SJCRH30 (cell line): ENCODE measurements around the gene RBP2. TPM values are rescaled to one million over a fixed set of nuclear protein-coding genes. Genes with fewer than 3 reads are reported as not detected.
A peak's percentile ranks its signal among the peaks of the same experiment; 100 is the strongest.

ENCODE experiments used
- DNase-seq, 2 experiments: peaks; one replicate each; pipeline ENCODE4 v3.0.0-alpha.2; 2015 to 2020
- H3K27ac ChIP-seq: fragments of 250-450 bp; sonication (Bioruptor Pico); 2 replicates; pipeline ENCODE4 v1.5.1; 2020; ENCODE audit warnings: mild to moderate bottlenecking, moderate library complexity
- H3K27me3 ChIP-seq: fragments of 250-450 bp; sonication (Bioruptor Pico); 2 replicates; pipeline ENCODE4 v1.5.1; 2020; ENCODE audit warnings: mild to moderate bottlenecking, moderate library complexity
- H3K36me3 ChIP-seq: fragments of 250-450 bp; sonication (Bioruptor Pico); 2 replicates; pipeline ENCODE4 v1.5.1; 2020; ENCODE audit warnings: mild to moderate bottlenecking, moderate library complexity
- H3K4me1 ChIP-seq: fragments of 250-450 bp; sonication (Bioruptor Pico); 2 replicates; pipeline ENCODE4 v1.5.1; 2020; ENCODE audit warnings: mild to moderate bottlenecking, moderate library complexity
- H3K4me3 ChIP-seq: fragments of 250-450 bp; sonication (Bioruptor Pico); 2 replicates; pipeline ENCODE4 v1.5.1; 2020; ENCODE audit warnings: mild to moderate bottlenecking, moderate library complexity
- H3K9me3 ChIP-seq: fragments of 250-450 bp; sonication (Bioruptor Pico); replicated peaks from 2 replicates; pipeline ENCODE4 v1.5.1; 2020; ENCODE audit warnings: mild to moderate bottlenecking, moderate library complexity
- total RNA-seq: library from RNA; depleted of rRNA; stranded (reverse); fragments of >200 nt; shearing (Covaris generic); gene quantifications from 2 replicates; pipeline ENCODE4 v1.2.3, GENCODE V29; 2014

The RBP2 gene
- total RNA-seq, 1 experiment from 2014 or later: not detected

DNA sequence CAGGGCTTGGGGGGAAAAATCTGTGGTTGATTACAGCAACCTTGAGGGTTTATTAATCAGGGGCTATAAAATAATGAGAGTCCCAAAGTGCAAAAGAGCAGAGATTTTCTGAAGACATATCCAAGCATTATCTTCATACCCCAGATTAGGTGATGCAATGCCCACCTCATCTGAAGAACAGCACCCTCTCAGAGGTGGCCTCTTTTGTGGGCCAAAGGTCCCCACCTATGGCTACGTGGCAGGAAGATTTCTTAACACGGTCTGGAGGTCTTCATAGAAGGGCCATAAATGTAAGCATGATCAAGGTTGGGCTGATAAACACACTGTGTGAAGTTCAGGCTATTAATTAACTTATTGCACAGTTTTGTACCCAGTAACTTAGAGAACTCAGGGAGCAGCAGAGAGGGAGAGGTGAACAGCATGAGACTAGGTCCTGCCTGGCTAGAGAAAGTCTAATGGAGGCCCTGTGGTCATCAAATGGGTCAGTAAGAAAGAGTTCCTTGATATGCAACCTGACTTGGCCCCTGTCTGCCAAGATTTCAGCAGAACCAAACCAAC is 29.6 kb upstream of the RBP2 start:
- H3K9me3 ChIP-seq: no peaks in the 10 kb centered on the region
- no peak overlapping the region for H3K27ac ChIP-seq
- H3K36me3 ChIP-seq: no peaks in the 10 kb centered on the region
- DNase-seq: no peak
- H3K27me3 ChIP-seq: no peaks in the 10 kb centered on the region
- 0 out of 2 replicates have a peak, but pooled peaks cover 3% of the 10 kb centered on the region for H3K4me1 ChIP-seq
- H3K4me3 ChIP-seq: no peak overlapping the region

DNA sequence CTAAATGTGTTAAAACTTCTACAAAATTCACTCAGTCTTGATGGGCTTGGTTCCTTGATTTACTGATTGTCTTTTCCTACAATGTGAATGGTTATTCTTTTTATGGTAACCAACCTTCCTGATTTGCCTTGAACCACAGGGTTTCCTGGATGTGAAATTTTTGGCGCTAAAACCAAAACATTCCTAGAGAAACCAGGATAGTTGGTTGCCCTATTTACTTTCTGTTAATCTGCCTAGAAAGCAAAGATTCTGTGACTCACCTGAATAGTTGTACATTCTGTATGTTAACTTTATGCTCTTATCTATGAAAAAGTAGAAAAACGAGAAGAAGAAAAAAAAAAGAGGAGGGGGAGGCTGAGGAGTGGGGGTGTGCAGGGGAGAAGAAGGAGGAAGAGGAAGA is 23.2 kb upstream of the RBP2 start:
- no peaks in the 10 kb centered on the region for H3K36me3 ChIP-seq
- H3K4me3 ChIP-seq: no peak overlapping the region
- no peak for DNase-seq
- H3K27me3 ChIP-seq: no peaks in the 10 kb centered on the region
- peaks cover 4% of the 10 kb centered on the region; the same call in 1 of the 2 replicates for H3K9me3 ChIP-seq
- no peaks in the 10 kb centered on the region for H3K4me1 ChIP-seq
- H3K27ac ChIP-seq: no peak overlapping the region

DNA sequence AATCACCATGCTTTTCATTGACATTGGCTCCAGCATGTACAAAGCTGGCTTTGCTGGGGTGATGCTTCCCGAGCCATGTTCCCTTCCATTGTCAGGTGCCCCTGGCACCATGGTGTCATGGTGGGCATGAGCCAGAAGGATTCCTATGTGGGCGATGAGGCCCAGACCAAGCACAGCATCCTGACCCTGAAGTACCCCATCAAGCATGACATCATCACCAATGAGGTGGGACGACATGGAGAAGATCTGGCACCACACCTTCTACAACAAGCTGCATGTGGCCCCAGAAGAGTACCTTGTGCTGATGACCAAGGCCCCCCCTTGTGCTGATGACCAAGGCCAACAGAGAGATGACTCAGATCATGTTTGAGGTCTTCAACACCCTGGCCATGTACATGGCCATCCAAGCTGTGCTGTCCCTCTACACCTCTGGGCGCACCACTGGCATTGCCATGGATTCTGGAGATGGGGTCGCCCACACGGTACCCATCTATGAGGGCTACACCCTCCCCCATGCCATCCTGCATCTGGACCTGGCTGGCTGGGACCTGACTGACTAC is 17.6 kb upstream of the RBP2 start:
- H3K27me3 ChIP-seq: no peaks in the 10 kb centered on the region
- no peaks in the 10 kb centered on the region for H3K4me1 ChIP-seq
- DNase-seq: no peak
- no peak overlapping the region for H3K27ac ChIP-seq
- no peak overlapping the region for H3K4me3 ChIP-seq
- H3K9me3 ChIP-seq: peaks cover 4% of the 10 kb centered on the region; the same call in 1 of the 2 replicates
- no peaks in the 10 kb centered on the region for H3K36me3 ChIP-seq

DNA sequence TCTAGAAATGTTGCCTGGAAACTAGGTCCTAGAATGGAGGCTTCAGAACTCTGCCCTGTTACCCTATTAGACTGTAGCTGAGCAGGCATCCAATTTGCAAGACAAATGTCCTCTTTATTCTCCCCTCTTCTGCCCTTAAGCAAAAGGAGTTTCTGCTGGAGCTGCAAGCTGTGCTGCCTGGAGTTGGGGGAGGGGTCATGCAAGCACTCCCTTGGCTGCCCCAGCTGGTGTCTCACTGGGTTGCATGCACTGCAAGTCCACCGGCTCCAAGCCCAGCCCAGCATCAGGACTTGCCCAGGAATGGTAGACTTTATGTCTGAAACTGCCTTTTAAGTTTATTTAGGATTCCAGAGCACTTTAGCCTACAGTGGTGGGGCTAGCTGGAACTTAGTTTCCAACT is 15.7 kb upstream of the RBP2 start:
- peaks cover 4% of the 10 kb centered on the region; the same call in 1 of the 2 replicates for H3K9me3 ChIP-seq
- no peak overlapping the region for H3K27ac ChIP-seq
- H3K36me3 ChIP-seq: no peaks in the 10 kb centered on the region
- no peak overlapping the region for H3K4me3 ChIP-seq
- H3K27me3 ChIP-seq: no peaks in the 10 kb centered on the region
- H3K4me1 ChIP-seq: no peaks in the 10 kb centered on the region
- DNase-seq: peak in 1 of 2 experiments; percentile 18

DNA sequence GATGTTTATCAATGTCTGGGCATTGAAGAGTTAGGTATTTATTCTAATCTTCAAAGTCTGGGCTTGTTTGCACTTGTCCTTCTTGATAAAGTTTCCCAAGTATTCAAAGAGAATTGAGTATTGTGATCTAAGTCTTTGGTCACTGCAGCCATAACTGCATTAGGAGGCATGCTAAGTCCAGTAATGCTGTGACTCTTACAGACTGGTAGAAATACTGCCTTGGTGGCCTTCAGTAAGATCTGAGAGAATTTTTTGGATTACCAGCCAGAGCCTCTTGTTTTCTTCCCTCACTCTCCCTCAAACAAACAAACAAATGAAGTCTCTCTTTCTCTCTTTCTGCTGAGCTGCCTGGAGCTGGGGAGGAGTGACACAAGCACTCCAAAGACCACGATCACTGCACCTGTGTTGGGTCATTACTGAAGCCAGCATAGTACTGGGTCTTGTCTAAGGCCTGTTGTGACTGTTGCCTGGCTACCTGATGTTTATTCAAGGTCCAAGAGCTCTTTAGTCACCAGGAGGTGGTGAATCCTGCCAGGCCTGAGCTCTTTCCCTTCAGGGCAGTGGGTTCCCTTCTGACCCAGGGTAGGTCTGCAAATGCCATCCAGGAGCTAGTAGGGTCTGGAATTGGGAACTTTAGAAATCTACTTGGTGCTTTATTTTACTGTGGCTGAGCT is 14.8 kb upstream of the RBP2 start:
- Histone ChIP-seq H3K27ac (no peak overlapping the region), H3K4me1 (no peaks in the 10 kb centered on the region), H3K36me3 (no peaks in the 10 kb centered on the region), H3K4me3 (no peak overlapping the region), H3K9me3 (peaks cover 4% of the 10 kb centered on the region; the same call in 1 of the 2 replicates), H3K27me3 (no peaks in the 10 kb centered on the region)
- DNase-seq: peak in 1 of 2 experiments; percentile 20

DNA sequence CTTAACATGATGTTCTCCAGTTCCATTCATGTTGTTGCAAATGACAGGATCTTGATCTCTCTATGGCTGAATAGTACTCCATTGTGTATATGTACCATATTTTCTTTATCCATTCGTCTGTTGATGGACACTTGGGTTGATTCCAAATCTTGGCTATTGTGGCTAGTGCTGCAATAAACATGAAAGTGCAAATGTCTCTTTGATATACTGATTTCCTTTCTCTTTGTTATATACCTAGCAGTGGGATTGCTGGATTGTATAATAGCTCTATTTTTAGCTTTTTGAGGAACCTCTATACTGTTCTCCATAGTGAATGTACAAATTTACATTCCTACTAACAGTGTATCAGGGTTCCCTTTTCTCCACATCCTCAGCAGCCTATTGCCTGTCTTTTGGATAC is 5.9 kb upstream of the RBP2 start:
- Histone ChIP-seq H3K27me3 (no peaks in the 10 kb centered on the region), H3K27ac (no peak overlapping the region), H3K36me3 (no peaks in the 10 kb centered on the region), H3K4me3 (no peak overlapping the region), H3K9me3 (no peaks in the 10 kb centered on the region), H3K4me1 (peaks cover 8% of the 10 kb centered on the region; the same call in 1 of the 2 replicates)
- no peak for DNase-seq

DNA sequence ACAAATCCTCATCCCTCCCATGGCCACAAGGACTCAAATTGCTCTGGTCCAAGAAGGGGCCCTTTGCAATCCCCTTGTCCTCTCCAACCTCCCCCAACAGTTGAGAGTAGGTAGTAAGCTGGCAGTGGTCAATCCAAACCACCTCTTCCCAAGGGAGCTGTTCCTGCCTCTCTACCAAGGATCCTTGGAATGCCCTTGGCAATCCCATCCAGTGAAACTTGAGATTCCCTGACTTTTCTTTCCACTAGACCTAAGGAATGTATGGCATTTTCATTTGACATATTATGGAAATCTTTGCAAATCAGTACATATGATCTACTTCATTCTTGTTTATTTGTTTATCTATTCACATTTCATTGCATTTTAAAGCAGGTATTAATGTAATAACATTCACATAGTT is 4.8 kb upstream of the RBP2 start:
- Histone ChIP-seq H3K4me1 (peaks cover 8% of the 10 kb centered on the region; the same call in 1 of the 2 replicates), H3K27me3 (no peaks in the 10 kb centered on the region), H3K9me3 (no peaks in the 10 kb centered on the region), H3K27ac (no peak overlapping the region), H3K36me3 (no peaks in the 10 kb centered on the region), H3K4me3 (no peak overlapping the region)
- DNase-seq: peak in 1 of 2 experiments; percentile 27

DNA sequence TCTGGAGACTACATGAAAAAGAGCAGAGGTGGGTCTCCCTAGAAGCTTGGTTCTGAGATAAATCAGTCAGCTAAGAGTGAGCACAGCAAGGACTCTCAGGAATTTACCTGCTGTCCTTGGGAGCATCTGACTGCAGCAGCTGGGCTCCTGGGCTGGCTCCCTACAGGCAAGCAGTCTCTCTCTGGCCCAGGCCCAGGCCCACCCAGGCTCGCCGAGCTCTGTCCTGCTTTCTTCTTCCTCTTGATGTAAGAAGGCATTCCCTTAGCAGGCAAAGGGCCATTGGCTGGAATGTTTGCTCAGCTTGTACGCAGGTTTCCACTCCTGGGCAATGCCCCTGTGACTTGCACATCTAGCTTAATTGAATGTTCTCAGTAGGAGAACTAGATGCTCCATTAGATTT is 4.3 kb upstream of the RBP2 start:
- DNase-seq: peak in 1 of 2 experiments; percentile 19
- no peaks in the 10 kb centered on the region for H3K36me3 ChIP-seq
- H3K4me3 ChIP-seq: no peak overlapping the region
- no peaks in the 10 kb centered on the region for H3K27me3 ChIP-seq
- H3K9me3 ChIP-seq: no peaks in the 10 kb centered on the region
- no peak overlapping the region for H3K27ac ChIP-seq
- H3K4me1 ChIP-seq: peaks cover 8% of the 10 kb centered on the region; the same call in 1 of the 2 replicates

DNA sequence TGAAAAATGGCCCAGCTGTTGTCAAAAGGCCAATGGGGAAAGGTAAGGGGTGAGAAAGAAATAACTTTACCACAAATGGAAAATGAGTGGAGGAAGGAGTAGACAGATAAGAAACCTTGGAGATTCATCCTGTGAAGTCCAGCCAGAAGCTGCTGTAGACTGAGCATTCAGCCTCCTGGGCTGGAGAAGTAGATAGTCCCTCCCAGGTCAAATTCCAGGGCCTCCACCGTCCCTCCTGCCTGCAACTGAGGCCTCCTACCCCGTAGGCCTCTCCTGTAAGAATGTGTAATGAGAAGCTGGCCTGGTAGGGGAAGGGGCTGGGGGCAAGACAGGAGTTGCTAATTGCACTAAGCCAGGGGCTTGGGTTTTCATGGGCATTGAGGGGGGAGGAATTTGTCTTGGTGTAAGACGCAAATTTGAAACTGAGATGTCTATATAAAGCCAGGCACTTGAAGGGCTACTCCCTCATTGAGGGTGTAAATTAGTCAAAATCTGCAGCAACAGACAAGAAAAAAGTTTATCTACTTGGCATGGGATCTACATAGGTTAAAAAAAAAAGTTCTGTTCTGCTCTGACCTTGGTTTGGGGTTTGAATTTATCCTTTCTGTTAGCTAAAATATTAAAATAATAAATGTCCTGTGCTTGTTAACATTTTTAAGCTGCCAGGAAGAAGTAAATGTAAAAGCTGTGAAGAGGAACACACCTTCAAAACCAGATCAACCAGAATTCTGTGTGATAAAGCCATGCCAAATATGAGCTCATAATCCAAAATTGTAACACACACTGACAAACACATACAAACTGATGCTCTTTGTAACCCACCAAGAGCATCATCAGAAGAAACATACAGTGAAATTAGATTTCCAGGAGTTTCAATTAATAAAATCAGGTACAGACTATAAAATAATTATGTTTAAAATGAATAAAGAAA is 1.7 kb upstream of the RBP2 start:
- Histone ChIP-seq H3K36me3 (no peaks in the 10 kb centered on the region), H3K27ac (no peak overlapping the region), H3K4me1 (peaks cover 8% of the 10 kb centered on the region; the same call in 1 of the 2 replicates), H3K27me3 (no peaks in the 10 kb centered on the region), H3K9me3 (no peaks in the 10 kb centered on the region), H3K4me3 (no peak overlapping the region)
- DNase-seq: no peak

DNA sequence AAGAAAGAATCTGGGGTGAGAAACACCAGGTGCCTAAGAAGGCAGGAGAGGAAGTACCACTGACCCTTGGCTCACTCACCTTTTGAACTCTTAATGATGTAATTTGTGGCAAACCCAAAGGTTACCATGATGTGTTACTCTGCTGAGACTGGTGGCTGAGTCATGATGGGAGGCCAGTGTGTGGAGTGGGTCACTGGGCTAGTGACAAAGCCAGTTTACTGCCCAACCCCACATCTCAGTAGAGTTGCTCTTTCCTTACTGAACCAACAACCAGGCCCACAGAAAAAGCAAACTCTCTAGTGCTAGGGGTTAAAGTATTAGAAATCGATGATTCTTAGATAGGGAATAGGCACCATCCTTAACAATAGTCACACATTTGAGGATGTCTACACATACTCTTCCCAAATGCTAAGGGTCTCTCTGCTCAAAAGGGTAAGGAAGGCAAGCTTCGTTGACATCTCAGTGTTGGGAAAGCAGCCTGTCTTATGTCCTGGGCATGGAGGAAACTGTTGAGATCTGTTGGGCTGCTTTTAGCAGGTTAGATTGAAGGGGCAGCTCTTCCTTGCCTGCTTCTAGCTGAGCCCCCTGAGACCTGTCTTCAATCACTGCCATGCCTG is 3.1 kb downstream of the RBP2 start:
- H3K4me1 ChIP-seq: no peaks in the 10 kb centered on the region
- no peaks in the 10 kb centered on the region for H3K36me3 ChIP-seq
- no peaks in the 10 kb centered on the region for H3K9me3 ChIP-seq
- H3K27me3 ChIP-seq: no peaks in the 10 kb centered on the region
- no peak overlapping the region for H3K4me3 ChIP-seq
- no peak overlapping the region for H3K27ac ChIP-seq
- DNase-seq: no peak

DNA sequence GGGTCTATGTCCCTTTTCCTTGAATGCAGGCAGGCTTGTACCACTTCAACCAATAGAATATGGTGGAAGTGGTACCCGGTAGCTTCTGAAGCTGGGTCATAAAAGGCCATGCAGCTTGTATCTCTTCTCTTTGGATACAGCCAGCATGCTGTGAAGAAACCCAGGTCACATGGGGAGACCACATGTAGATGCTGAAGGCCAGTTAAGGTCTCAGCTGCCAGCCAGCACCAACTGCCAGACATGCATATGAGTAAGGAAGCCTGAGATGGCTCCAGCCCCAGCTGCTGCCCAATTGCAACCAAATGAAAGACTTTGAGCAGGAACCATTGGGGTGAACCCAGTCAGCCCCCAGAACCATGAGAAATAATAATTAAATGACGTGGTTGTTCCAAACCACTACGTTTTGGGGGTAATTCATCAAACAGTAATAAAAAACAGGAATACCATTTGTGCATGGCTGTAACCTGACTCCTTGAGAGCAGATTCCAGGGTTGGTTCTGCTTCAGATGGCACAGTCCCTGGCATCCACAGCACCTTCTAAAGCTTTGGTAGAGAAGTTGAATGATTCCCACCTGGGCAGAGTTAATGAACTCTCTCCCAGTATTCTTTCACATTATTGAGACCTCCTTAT is 3.8 kb downstream of the RBP2 start:
- DNase-seq: no peak
- H3K27ac ChIP-seq: no peak overlapping the region
- no peaks in the 10 kb centered on the region for H3K27me3 ChIP-seq
- no peaks in the 10 kb centered on the region for H3K36me3 ChIP-seq
- H3K9me3 ChIP-seq: no peaks in the 10 kb centered on the region
- H3K4me3 ChIP-seq: no peak overlapping the region
- H3K4me1 ChIP-seq: no peaks in the 10 kb centered on the region

DNA sequence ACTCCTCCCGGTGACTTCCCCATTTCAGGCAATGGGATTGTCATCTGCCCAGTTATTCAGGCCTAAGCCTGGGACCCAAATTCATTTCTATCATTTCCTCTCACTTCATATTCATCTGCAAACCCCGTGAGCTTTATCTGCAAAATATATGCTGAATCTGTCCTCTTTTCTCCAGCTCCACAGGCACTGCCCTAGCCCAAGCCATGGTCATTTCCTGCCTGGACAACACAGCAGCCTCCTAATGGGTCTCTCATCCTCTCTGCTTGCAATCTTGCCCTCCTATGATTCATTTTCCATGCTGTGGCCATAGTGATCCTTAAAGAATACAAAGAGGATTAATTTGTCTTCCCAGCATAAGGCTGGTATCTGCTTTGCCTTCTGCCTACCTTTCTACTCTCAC is 6.1 kb downstream of the RBP2 start:
- H3K4me3 ChIP-seq: no peak overlapping the region
- no peaks in the 10 kb centered on the region for H3K27me3 ChIP-seq
- no peak for DNase-seq
- no peaks in the 10 kb centered on the region for H3K4me1 ChIP-seq
- H3K27ac ChIP-seq: no peak overlapping the region
- H3K36me3 ChIP-seq: no peaks in the 10 kb centered on the region
- no peaks in the 10 kb centered on the region for H3K9me3 ChIP-seq

DNA sequence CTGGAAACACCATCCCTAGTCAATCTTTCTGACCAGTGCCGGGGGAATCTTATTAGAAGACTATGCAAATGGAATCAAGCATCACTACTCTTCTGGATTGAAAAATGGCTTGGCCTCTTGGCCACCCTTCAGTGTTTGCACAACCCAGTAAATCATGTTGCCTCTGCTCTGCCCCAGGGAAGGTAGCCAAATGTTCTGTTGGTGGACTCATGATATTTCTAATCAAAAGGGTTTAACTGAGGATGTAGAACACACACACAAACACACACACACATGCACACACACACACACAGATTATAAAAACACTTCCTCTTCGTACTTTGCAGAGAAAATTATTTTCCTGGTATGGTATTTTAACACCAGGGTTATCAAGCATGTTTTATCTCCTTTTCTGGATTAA is 7.9 kb downstream of the RBP2 start:
- Histone ChIP-seq H3K27ac (no peak overlapping the region), H3K27me3 (no peaks in the 10 kb centered on the region), H3K9me3 (no peaks in the 10 kb centered on the region), H3K36me3 (no peaks in the 10 kb centered on the region), H3K4me3 (no peak overlapping the region), H3K4me1 (no peaks in the 10 kb centered on the region)
- DNase-seq: no peak

DNA sequence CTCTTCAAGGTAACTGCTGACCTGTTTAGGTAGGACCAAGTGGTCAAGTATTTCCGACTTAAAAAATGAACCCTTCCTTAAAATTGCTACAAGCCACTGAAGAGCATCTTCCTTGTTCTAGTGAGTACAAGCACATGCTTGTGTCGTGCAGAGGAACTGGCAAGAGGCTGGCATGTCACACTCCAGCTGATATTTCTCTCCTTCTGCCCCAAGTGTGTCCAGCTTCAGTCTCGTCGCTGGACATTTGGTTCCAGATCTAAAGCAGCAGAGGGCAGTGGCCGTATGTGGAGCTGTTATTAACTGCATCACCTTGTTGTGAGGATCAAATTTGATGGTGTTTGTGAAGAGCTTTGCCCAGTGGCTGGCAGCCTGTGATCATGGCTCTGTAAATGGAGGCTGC is 10.0 kb downstream of the RBP2 start:
- no peak overlapping the region for H3K27ac ChIP-seq
- no peak for DNase-seq
- H3K4me1 ChIP-seq: no peaks in the 10 kb centered on the region
- H3K9me3 ChIP-seq: no peaks in the 10 kb centered on the region
- H3K27me3 ChIP-seq: no peaks in the 10 kb centered on the region
- no peak overlapping the region for H3K4me3 ChIP-seq
- H3K36me3 ChIP-seq: no peaks in the 10 kb centered on the region
